Kasumi-1 (cell line): ENCODE data around the gene LYRM7.
"Not testable (repeated sequence)": the region's sequence is repeated elsewhere in the genome, so short reads cannot be mapped to it uniquely, and the experiment has no call there.

Experiments used
- DNase-seq, 2 experiments: peaks; one replicate each; lab custom pipeline; 2025; lab: John Stamatoyannopoulos, UW

Gene LYRM7

DNA sequence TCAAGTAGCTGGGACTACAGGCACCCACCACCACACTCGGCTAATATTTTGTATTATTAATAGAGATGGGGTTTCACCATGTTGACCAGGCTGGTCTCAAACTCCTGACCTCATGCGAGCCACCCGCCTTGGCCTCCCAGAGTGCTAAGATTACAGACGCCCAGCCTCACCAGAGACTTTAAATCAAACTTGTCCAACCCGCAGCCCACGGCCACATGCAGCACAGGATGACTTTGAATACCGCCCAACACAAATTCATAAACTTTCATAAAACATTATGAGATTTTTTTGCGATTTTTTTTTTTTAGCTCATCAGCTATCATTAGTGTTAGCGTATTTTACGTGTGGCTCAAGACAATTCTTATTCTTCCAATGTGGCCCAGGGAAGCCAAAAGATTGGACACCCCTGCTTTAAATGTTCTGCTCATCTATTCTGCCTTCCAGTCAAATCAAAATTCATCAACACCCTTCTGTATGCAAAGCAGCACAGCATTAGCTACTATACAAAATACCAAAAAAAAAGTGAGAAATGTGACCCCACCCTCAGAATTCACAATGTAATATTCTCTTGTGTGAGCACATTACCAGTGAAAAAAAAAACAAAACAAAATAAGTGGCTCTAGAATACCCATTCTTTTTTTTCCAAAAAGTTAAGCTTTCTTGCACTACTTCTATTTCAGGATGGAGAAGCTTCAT, 50.4 kb downstream of the LYRM7 start:
- DNase-seq, result no peak

DNA sequence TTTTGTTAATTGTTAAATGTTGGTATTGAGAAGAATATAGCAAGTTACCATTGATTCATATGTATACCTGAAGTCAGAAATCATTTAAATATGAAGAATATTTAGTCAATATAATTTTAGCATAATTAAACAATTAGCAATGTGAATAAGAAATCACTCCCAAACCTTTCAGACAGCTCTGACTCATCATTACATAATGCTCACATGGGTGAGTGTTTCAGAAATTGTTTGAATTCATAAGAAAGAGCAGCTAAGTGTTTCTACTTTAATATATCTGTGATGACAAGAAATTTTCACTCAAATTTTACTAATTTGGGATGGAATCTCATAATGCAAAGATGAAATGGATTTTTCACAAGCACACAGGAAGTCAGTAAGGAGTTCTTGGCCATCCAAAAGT, 51.1 kb downstream of the LYRM7 start:
- no peak for DNase-seq

DNA sequence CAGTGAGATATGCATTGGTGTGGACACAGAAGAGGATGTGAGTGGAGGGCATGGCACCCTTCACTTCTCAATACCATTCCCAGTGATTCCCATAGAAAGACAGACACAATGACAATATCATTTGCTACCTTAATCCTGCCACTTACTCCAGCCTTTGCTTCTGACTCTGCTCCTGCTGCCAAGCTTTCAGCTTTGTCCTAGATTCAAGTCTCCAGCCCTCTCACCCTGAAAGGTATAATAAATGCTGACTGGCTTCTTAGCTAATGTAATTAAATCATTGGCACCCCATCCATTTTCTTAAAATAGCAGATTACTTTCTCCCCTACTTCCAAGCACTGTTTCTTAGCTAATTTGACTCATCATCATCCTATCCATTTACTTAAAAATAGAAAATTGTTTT, 52.0 kb downstream of the LYRM7 start:
- no peak for DNase-seq

DNA sequence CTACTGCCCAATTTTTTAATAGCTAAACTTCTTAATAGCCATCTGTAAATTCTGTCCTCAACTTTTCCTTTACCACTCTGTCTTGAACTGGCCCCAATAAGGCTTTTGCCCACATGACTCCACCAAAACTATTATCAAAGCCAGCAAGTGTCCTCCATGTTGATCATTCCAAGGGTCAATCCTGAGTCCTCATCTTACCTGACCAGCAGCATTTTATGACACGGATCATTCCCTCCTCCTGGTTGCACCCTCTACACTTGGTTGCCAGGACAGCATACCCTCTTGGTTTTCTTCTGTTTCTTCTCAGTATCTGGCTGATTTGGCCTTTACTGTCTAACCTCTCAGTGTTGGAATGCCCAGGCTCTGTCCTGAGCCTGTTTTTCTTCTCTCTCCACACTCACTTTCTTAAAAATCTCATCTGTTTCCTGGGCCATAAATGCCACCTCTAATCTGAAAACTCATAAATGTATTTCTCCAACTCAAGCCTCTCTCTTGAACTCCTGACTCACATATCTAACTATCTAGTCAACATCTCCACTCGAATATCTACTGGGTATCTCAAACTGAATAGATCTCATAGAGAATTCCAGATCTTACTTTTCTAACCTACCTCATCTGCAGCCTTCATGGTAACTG, 53.1 kb downstream of the LYRM7 start:
- DNase-seq, result no peak

DNA sequence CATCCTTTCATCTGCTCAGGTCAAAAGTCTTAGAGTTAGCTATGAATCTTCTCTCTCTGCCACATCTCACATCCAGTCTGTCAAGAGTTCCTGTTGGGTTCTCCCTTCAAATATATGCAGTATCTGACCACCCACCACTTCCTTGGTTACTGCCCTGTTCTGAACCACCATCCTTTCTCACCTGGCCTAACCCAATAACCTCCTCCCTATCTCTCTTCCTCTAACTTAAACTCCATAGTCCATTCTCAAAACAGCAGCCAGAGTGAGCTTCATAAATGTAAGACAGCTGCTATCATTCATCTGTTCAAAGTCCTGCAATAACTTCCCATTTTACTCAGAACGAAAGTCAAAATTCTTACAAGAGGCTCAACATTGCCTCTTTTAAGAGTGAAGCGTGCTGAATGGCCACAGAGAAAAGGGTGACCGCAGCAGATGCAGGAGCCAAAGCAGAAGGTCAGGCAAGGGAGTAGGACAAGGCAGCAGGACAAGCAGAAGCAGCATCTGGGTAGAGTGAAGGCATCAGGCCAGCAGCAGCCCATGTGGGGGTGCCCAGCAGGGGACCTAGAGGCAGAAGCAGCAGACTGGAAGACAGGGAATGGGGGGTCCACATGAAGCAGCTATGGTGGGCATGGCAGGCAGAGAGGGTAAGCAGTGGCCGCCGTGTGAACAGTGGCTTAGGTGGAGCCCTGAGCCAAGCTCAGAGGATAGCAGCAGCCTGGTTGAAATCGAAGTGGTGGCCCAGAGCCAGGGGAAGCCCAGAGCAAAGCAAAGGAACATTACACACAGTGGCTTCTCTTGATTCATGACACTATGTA, 53.9 kb downstream of the LYRM7 start:
- no peak for DNase-seq

DNA sequence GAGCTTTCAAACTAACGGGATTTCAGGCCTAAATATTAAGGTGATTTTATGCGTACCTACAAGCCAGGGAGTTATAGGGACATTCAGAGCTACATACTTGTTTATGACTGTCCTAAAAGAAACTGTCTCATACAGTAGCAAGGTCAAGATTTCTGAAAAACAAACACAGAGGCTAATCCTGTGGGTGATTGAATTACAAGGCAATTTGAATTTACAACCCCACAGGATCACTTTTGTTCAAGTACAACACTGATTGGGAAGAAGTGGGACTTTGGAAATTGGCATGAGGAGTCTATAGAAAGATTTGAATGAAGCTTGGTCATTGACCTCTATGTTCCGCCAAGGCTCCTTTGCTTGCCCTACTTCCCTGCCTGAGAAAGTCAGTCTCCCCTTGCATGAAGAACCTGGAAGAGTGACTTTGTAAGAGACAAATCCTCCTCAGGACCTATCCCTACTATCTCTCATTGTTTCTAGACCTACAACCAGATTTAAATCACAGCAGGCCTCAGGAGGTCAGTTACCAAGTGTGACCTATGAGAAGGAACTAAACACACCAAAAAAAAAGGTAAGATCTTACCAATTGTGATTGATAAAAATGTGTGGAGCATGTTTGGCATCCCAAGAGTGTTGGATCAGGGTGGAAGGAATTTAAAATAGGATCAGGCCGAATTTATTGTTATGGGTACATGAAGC, 54.7 kb downstream of the LYRM7 start:
- DNase-seq, result no peak

DNA sequence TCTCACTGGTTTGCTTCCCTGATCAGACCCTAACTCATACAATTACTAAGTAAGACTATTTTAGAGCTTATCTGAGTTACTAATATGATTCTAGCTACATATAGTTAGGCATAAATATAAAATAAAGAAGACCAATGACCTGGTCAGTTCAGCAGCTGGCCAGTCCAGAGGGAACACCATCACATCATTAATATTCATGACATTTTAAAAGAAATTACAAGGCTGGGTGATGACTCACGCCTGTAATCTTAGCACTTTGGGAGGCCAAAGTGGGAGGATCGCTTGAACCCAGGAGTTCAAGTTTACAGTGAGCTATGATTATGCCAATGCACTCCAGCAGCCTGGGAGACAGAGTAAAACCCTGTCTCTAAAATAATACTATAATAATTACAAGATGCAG, 56.2 kb downstream of the LYRM7 start:
- no peak for DNase-seq

DNA sequence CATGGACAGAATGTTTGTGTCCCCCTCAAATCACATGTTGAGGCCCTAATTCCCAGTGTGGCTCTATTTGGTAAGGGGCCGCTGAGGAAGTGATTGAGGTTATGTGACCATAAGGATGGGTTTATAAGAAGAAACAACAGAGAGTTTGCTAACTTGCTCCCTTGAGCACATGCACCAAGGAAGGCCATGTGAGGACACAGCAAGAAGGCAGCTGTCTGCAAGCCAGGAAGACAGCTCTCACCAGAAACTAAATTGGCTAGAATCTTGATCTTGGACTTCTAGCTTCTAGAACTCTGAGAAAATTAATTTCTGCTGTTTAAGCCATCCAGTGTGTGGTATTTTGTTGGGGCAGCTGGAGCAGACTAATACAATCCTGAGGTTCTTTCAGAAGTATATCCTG, 57.9 kb downstream of the LYRM7 start:
- peak in 1 of 2 experiments; percentile 10 for DNase-seq

DNA sequence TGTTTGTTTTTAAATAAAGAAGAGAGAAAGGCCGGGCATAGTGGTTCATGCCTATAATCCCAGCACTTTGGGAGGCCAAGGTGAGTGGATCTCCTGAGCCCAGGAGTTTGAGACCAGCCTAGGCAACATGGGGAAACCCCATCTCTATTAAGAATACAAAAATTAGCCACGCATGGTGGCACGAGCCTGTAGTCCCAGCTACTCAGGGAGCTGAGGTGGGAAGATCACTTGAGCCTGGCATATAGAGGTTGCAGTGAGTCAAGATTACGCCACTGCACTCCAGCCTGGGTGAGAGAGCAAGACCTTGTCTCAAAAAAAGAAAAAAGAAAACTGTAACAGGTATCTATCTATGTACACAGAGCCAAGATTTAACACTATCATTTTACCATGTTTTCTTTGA, 58.9 kb downstream of the LYRM7 start:
- DNase-seq, result no peak

DNA sequence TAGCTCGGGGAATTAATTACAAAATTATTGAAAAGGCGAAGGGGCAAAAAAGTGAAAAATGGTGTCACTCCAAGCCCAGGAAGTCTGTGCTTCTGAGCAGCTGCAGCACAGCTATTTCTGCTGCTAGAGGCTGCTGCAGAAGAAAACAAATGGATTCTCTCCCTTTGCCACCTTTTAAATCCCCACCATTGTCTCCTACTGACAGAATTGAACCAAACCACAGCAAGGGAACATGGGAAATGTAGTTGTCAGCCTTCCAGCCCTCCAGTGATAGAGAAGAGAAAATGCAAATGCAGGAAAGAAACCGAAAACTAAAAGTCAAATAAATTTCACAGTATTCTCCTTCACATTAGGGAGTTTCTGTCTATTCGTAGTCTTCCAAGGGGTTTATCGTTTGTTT, 59.7 kb downstream of the LYRM7 start:
- peak; percentile 42 to 75 for DNase-seq

DNA sequence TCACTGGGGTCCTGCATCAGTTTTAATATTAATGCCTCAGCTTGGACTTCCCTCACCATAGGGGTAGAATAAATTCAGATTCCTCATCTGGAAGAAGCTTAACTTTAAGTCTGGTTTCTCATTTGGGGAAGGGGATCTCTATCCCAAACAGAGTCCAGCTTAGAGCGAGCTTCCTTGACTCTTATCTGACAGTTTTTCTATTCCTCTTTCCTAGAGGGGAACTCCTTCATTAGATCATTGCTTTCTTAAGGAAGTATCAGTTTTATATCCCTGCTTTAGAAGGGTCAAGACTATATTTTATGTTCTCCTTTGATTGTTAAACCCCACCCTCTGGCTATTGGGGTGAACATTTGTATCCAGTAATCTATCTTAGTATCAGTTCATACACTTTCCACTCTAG, 68.9 kb downstream of the LYRM7 start:
- DNase-seq, result no peak

DNA sequence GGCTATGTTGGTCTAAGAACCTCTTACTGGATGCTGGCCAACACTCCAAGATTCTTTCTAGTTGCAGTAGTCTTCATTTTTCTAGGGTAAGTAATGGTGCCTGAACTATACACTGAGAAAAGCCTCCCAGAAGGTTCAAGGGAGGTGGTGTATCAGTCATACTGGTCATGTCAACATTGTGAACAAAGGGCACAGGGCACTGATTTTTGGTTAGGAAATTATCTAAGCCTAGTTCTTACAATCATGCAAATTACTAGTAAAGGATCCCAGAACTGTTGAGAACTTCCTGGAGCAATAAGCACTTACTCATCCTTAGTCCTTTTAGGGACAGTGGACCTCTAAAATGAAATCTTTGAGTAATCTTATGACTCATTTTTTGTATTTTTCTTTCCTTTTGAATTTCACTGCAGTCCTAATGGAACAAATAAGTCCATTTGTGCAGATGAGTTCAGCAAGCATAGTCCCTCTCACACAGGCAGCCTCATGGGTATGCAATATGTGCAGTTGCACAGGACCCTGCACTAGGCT, 72.0 kb downstream of the LYRM7 start:
- no peak for DNase-seq

DNA sequence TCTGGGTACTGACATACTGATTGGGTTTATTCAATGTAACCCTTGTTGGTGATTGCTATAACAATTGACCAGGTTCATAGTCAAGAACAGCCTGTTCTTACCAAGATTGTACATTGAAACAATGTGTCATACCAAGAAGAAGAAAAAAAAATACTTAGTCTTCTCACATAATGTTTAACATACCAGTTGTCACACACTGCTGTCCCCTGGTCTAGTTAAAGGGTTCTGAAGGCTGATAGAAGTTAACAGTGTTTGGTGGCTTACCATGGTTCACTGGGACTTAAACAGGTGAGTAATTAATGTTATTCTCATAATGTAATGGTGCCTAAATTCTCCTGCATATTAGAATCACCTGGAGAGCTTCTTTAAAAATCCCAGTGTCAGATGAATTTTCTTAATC, 74.6 kb downstream of the LYRM7 start:
- DNase-seq, result no peak

DNA sequence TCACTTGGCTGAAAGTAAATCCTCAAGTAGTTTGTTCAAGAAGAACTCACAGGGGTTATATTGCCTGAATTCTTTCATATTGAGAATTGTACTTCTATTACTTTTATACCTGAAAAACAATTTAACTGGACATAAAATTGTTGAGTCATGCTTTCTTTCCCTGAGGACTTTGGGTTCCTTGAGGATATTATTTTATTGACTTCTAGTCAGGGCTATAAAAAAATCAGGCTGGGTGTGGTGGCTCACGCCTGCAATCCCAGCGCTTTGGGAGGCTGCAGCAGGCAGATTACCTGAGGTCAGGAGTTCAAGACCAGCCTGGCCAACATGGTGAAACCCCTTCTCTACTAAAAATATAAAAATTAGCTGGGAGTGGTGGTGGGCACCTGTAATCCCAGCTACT, 75.2 kb downstream of the LYRM7 start:
- DNase-seq, result no peak

DNA sequence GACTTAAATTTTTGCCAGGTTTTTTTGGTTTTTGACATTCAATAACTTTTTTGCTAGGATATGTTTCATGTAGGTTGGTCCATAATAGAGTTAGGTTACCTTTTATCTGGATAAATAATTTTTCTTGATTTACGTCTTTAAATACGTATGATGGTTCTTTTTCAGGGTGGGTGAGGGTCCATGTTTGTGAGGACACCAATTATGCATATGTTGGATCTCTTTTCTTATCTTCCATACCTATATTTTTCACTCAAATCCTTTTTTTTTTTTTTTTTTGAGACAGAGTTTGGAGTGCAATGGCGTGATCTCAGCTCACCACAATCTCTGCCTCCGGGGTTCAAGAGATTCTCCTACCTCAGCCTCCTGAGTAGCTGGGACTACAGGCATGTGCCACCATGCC, 75.8 kb downstream of the LYRM7 start:
- no peak for DNase-seq

DNA sequence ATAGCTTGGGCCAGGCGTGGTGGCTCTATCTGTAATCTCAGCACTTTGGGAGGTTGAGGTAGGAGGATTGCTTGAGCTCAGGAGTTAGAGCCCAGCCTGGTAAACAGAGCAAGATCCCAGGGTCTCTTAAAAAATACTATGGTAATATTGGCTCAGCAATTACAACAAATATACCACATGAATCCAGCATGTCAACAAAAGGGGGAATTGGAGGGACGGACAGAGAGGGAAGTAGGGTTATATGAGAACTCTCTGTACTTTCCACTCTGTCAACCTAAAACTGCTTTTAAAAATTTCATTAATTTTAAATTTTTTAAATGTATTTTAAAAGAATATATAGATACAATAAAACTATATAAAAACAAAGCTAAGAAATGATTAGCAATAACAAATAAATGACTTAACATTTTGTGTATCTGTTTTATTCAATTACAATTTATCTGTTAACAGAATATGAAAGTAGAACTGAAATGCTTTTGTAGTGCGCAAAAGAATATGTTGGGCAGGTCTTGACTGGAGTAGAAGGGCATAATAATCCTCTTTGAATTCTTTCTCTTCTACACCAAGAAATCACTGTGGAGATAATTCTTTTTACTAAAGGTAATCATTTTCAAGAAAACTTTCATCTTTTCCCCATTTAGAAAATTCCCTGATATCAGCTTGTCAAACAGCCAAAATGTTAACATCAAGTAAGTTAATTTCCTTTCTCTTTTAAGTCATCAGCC, 80.2 kb downstream of the LYRM7 start:
- no peak for DNase-seq

DNA sequence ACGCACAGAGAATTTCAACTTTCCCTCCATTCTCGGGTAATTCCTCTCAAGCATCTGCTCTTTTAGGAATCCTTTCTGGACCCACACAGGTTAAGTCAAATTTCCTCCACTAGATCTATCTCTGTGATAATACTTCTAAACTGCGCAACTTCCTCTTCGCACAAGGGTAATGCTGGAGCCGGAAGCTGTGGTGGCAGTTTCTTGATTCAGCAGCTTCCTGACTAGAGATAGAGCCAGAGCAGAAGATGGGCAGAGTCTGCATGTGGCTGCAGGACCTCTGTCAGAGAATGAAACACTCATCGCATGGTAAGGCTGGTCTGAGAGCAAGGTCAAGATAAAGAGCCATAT, 82.1 kb downstream of the LYRM7 start:
- DNase-seq, result peak; percentile 99

DNA sequence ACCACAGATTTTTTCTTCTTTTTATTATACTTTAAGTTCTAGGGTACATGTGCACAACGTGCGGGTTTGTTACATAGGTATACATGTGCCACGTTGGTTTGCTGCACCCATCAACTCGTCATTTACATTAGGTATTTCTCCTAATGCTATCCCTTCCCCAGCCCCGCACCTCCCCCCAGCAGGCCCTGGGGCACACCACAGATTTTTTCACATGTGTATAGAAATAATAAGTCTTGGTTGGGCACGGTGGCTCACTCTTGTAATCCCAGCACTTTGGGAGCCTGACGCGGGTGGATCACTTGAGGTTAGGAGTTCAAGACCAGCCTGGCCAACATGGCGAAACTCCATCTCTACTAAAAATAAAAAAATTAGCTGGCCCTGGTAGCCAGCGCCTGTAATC, 83.3 kb downstream of the LYRM7 start:
- DNase-seq, result not testable (repeated sequence)

DNA sequence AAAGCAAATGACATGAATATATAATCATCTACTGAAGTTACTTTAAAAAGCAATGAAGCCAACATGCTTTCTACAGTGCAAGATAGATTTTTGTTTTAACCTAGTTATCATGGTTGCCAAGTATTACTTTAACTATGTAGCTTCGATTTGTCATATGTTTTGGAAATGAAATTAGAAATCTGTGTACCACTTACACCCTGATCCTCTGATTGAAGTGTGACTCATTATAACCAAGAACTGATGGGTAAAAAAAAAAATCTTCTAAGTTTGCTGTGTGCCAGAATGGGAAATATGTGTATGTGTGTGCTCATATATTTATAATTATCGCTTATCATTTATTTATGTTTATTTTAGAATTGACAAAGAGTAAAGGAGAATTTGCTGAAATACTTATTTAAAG, 84.0 kb downstream of the LYRM7 start:
- no peak for DNase-seq
